Liver (tissue), 9 donors: ENCODE data around the gene CERT1. TPM values are rescaled to one million over a fixed set of nuclear protein-coding genes. Genes with fewer than 3 reads are reported as not detected.
"Not testable (repeated sequence)": the region's sequence is repeated elsewhere in the genome, so short reads cannot be mapped to it uniquely, and the experiment has no call there.

Source experiments
- DNase-seq: peaks from one replicate; pipeline ENCODE4 v3.0.0-alpha.2; 2017; ENCODE audit warnings: low spot score
- H3K27ac ChIP-seq, 2 donors: one replicate each; pipeline ENCODE4 v1.7.0; 2013; ENCODE audit warnings: inconsistent platforms in 2 of 2, low read length in 2 of 2, control low read depth in 1 of 2, low read depth in 1 of 2, mild to moderate bottlenecking in 1 of 2
- H3K27me3 ChIP-seq, 4 donors: one replicate each; pipeline versions ENCODE4 v1.6.1 to v1.7.0; 2013; ENCODE audit warnings: low read length in 3 of 4, inconsistent platforms in 1 of 4, mild to moderate bottlenecking in 1 of 4, moderate library complexity in 1 of 4; ENCODE audit not compliant: control insufficient read depth in 4 of 4, insufficient read depth in 4 of 4
- H3K36me3 ChIP-seq, 4 donors: one replicate each; pipeline versions ENCODE4 v1.6.1 to v1.7.0; 2013; ENCODE audit warnings: low read length in 3 of 4, mild to moderate bottlenecking in 3 of 4, low read depth in 1 of 4, moderate library complexity in 1 of 4; ENCODE audit not compliant: control insufficient read depth in 4 of 4, insufficient read depth in 3 of 4
- H3K4me1 ChIP-seq, 4 donors: one replicate each; pipeline versions ENCODE4 v1.6.1 to v1.7.0; 2013; ENCODE audit warnings: low read length in 3 of 4, mild to moderate bottlenecking in 3 of 4, moderate library complexity in 1 of 4; ENCODE audit not compliant: control insufficient read depth in 4 of 4, insufficient read depth in 4 of 4
- H3K4me3 ChIP-seq, 3 donors: one replicate each; pipeline versions ENCODE4 v1.6.1 to v1.7.0; 2013; ENCODE audit warnings: low read length in 3 of 3, control low read depth in 1 of 3, low read depth in 1 of 3, mild to moderate bottlenecking in 1 of 3
- H3K9ac ChIP-seq, 2 donors: one replicate each; pipeline ENCODE4 v1.7.0; 2013; ENCODE audit warnings: low read length in 2 of 2, mild to moderate bottlenecking in 2 of 2, moderate library complexity in 2 of 2, control low read depth in 1 of 2, low read depth in 1 of 2
- H3K9me3 ChIP-seq, 4 donors: one replicate each; pipeline versions ENCODE4 v1.6.1 to v1.7.0; 2013; ENCODE audit warnings: low read length in 3 of 4; ENCODE audit not compliant: control insufficient read depth in 4 of 4
- CTCF ChIP-seq: fragments of 150-350 bp; IDR thresholded peaks from 2 replicates; pipeline ENCODE4 v1.5.1; 2017; ENCODE audit warnings: improper control_type of control experiment, low read depth, low read length; ENCODE audit not compliant: missing input control
- FOXA1 ChIP-seq: IDR thresholded peaks from 2 replicates; pipeline ENCODE4 v1.6.1; 2016; ENCODE audit warnings: antibody characterized with exemption
- FOXA2 ChIP-seq: IDR thresholded peaks from 2 replicates; pipeline ENCODE4 v1.6.1; 2016; ENCODE audit warnings: antibody characterized with exemption
- GABPA ChIP-seq, 2 donors: IDR thresholded peaks in 1 of 2; conservative IDR thresholded peaks in 1 of 2; 2 replicates each; pipeline ENCODE4 v1.6.1; 2016; ENCODE audit warnings: antibody characterized with exemption in 2 of 2, mild to moderate bottlenecking in 1 of 2, moderate library complexity in 1 of 2
- HNF4A ChIP-seq, 2 donors: conservative IDR thresholded peaks; 2 replicates each; pipeline ENCODE4 v1.6.1; 2016; ENCODE audit warnings: antibody characterized with exemption in 2 of 2, mild to moderate bottlenecking in 2 of 2
- HNF4G ChIP-seq: IDR thresholded peaks from 2 replicates; pipeline ENCODE4 v1.6.1; 2016; ENCODE audit warnings: antibody characterized with exemption
- NR2F2 ChIP-seq: IDR thresholded peaks from 2 replicates; pipeline ENCODE4 v1.6.1; 2016; ENCODE audit warnings: antibody characterized with exemption
- RAD21 ChIP-seq, 2 donors: IDR thresholded peaks; 2 replicates each; pipeline ENCODE4 v1.6.1; 2016; ENCODE audit warnings: antibody characterized with exemption in 2 of 2, mild to moderate bottlenecking in 2 of 2
- SP1 ChIP-seq: IDR thresholded peaks from 2 replicates; pipeline ENCODE4 v1.6.1; 2018; ENCODE audit warnings: antibody characterized with exemption, mild to moderate bottlenecking
- TAF1 ChIP-seq: conservative IDR thresholded peaks from 2 replicates; pipeline ENCODE4 v1.6.1; 2016; ENCODE audit warnings: antibody characterized with exemption, mild to moderate bottlenecking
- YY1 ChIP-seq: IDR thresholded peaks from 2 replicates; pipeline ENCODE4 v1.6.1; 2016; ENCODE audit warnings: antibody characterized with exemption, mild to moderate bottlenecking
- WGBS: extraction: QIAGEN DNeasy Blood & Tissue Kit; methylation state at CpG from one replicate; pipeline ENCODE4 v1.1.7; 2013; 5-methylcytosine and 5-hydroxymethylcytosine counted together
- polyA plus RNA-seq, 2 donors: library from polyadenylated mRNA; stranded (reverse) in 1 of 2; unstranded in 1 of 2; fragments of 200-250 nt in 1 of 2; fragments of >200 nt in 1 of 2; fragmentation: Nextera tagmentation in 1 of 2; extraction: Ambion mirVana in 1 of 2; gene quantifications; one replicate each; pipeline versions ENCODE4 v1.2.1 to v1.2.3, GENCODE V29; 2013 to 2015
- total RNA-seq, 2 donors: library from RNA; depleted of rRNA; stranded (reverse); fragments of >200 nt; gene quantifications; one replicate each; pipeline ENCODE4 v1.2.3, GENCODE V29; 2014
- TF ChIP-seq, protein P1 (sequence below): IDR thresholded peaks from 2 replicates; pipeline ENCODE4 v1.6.1; 2016; ENCODE audit warnings: antibody characterized with exemption, mild to moderate bottlenecking
- TF ChIP-seq, protein P2 (sequence below): IDR thresholded peaks from 2 replicates; pipeline ENCODE4 v1.6.1; 2016; ENCODE audit warnings: antibody characterized with exemption
- TF ChIP-seq, protein P3 (sequence below): IDR thresholded peaks from 2 replicates; pipeline ENCODE4 v1.6.1; 2016; ENCODE audit warnings: antibody characterized with exemption
- donor health status: healthy.
- donor health status: healthy.
- donor health status: healthy.
- donor health status: healthy.
- donor health status: healthy.

Gene CERT1
- total and polyA plus RNA-seq, 4 donors = 11.4 to 25.1 (median 16.8) TPM

GRCh38 chr5:75336615-75337336 lies 174.7 kb downstream of the CERT1 start, which contains the start of gene HMGCR (continued):
- TF ChIP-seq, protein P1, sequence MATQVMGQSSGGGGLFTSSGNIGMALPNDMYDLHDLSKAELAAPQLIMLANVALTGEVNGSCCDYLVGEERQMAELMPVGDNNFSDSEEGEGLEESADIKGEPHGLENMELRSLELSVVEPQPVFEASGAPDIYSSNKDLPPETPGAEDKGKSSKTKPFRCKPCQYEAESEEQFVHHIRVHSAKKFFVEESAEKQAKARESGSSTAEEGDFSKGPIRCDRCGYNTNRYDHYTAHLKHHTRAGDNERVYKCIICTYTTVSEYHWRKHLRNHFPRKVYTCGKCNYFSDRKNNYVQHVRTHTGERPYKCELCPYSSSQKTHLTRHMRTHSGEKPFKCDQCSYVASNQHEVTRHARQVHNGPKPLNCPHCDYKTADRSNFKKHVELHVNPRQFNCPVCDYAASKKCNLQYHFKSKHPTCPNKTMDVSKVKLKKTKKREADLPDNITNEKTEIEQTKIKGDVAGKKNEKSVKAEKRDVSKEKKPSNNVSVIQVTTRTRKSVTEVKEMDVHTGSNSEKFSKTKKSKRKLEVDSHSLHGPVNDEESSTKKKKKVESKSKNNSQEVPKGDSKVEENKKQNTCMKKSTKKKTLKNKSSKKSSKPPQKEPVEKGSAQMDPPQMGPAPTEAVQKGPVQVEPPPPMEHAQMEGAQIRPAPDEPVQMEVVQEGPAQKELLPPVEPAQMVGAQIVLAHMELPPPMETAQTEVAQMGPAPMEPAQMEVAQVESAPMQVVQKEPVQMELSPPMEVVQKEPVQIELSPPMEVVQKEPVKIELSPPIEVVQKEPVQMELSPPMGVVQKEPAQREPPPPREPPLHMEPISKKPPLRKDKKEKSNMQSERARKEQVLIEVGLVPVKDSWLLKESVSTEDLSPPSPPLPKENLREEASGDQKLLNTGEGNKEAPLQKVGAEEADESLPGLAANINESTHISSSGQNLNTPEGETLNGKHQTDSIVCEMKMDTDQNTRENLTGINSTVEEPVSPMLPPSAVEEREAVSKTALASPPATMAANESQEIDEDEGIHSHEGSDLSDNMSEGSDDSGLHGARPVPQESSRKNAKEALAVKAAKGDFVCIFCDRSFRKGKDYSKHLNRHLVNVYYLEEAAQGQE = peak; percentile 86
- TF ChIP-seq, protein P2, sequence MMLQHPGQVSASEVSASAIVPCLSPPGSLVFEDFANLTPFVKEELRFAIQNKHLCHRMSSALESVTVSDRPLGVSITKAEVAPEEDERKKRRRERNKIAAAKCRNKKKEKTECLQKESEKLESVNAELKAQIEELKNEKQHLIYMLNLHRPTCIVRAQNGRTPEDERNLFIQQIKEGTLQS = no peak
- TF ChIP-seq NR2F2 (peak; percentile 58), HNF4A (conservative IDR thresholded peaks at IDR 0.05) (peak in 1 of 2 donors; percentile 16)

GRCh38 chr5:75335952-75336614 lies 175.3 kb downstream of the CERT1 start:
- H3K9me3 ChIP-seq = no peaks in the 10 kb centered on the region
- TF ChIP-seq RAD21 (IDR thresholded peaks at IDR 0.05) = peak in 1 of 2 donors; percentile 57
- peak; percentile 53 for TF ChIP-seq CTCF
- peak; percentile 60 for TF ChIP-seq FOXA2
- TF ChIP-seq YY1 = no peak
- peak; percentile 62 for TF ChIP-seq FOXA1
- no peak for DNase-seq
- H3K9ac ChIP-seq = peak overlapping the region; percentile 45 to 90
- peak overlapping the region; percentile 68 to 82 (median 81) for H3K4me3 ChIP-seq
- no peaks in the 10 kb centered on the region for H3K36me3 ChIP-seq
- H3K27me3 ChIP-seq = no peaks in the 10 kb centered on the region
- H3K27ac ChIP-seq = peak overlapping the region; percentile 95 to 96
- WGBS = 11% methylated on average over 12 of the region's 12 CpGs
- H3K4me1 ChIP-seq = peaks cover 0 to 50% (median 29%) of the 10 kb centered on the region in 4 donors

DNA sequence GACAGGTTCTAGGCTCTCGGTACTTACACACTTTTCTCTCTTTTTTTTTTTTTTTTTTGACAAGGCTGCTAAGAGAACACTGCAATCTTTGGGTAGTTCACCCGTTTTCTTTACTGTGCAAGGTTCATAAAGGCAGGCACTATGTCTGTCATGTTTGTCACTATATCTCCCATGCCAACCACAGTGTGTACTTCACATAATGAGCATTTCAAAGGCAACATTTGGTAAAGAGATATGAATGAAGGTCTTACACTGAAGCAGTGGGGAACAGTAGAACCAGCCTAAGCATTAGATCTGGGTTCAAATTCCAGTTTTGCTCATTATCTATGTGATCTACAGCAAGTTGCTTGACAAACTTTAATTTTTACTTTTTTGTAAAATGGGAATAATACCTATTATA lies 175.9 kb downstream of the CERT1 start:
- Histone ChIP-seq H3K36me3 (no peaks in the 10 kb centered on the region), H3K9ac (no peak overlapping the region), H3K9me3 (no peaks in the 10 kb centered on the region), H3K27me3 (no peaks in the 10 kb centered on the region), H3K4me3 (no peak overlapping the region), H3K27ac (no peak overlapping the region), H3K4me1 (peaks cover 0 to 48% (median 28%) of the 10 kb centered on the region in 4 donors)
- 75% methylated on average over 2 of the region's 2 CpGs for WGBS
- DNase-seq = no peak
- TF ChIP-seq, protein P3, sequence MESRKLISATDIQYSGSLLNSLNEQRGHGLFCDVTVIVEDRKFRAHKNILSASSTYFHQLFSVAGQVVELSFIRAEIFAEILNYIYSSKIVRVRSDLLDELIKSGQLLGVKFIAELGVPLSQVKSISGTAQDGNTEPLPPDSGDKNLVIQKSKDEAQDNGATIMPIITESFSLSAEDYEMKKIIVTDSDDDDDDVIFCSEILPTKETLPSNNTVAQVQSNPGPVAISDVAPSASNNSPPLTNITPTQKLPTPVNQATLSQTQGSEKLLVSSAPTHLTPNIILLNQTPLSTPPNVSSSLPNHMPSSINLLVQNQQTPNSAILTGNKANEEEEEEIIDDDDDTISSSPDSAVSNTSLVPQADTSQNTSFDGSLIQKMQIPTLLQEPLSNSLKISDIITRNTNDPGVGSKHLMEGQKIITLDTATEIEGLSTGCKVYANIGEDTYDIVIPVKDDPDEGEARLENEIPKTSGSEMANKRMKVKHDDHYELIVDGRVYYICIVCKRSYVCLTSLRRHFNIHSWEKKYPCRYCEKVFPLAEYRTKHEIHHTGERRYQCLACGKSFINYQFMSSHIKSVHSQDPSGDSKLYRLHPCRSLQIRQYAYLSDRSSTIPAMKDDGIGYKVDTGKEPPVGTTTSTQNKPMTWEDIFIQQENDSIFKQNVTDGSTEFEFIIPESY = no peak
- TF ChIP-seq GABPA (IDR thresholded peaks at IDR 0.05 in 1 of 2, conservative IDR thresholded peaks at IDR 0.05 in 1 of 2) (no peak), HNF4G (no peak), SP1 (no peak), TAF1 (no peak), HNF4A (conservative IDR thresholded peaks at IDR 0.05) (no peak)

DNA sequence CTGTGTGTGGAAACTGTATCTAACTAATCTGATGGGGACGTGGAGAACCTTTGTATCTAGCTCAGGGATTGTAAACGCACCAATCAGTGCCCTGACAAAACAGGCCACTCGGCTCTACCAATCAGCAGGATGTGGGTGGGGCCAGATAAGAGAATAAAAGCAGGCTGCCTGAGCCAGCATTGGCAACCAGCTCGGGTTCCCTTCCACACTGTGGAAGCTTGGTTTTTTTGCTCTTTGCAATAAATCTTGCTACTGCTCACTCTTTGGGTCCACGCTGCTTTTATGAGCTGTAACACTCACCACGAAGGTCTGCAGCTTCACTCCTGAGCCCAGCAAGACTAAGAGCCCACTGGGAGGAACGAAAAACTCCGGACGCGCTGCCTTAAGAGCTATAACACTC lies 177.0 kb downstream of the CERT1 start:
- not testable (repeated sequence) for H3K36me3 ChIP-seq, H3K9ac ChIP-seq, H3K4me3 ChIP-seq, H3K27me3 ChIP-seq, H3K27ac ChIP-seq, H3K9me3 ChIP-seq, DNase-seq
- H3K4me1 ChIP-seq = peaks cover 0 to 38% (median 22%) of the 10 kb centered on the region in 4 donors
- WGBS = 95% methylated on average over 10 of the region's 10 CpGs
